Right atrium auricular region (tissue), 2 donors: ENCODE results near the gene CELSR1. TPM values are rescaled to one million over a fixed set of nuclear protein-coding genes. Genes with fewer than 3 reads are reported as not detected.
A peak's percentile ranks its signal among the peaks of the same experiment; 100 is the strongest.

Experiments
- DNase-seq: peaks from one replicate; pipeline ENCODE4 v3.0.0-alpha.2; 2019; ENCODE audit warnings: low spot score
- H3K27ac ChIP-seq, 2 donors: fragments of 200-600 bp; sonication (generic); 1 replicate in 1 of 2; 2 replicates in 1 of 2; pipeline ENCODE4 v1.5.1; 2016 to 2019
- H3K27me3 ChIP-seq, 2 donors: fragments of 200-600 bp; sonication (generic); one replicate each; pipeline versions ENCODE4 v1.5.1 to v1.6.0; 2017 to 2019
- H3K36me3 ChIP-seq: fragments of 200-600 bp; sonication (generic); one replicate; pipeline ENCODE4 v1.5.1; 2016
- H3K4me1 ChIP-seq, 2 donors: fragments of 200-600 bp; sonication (generic); one replicate each; pipeline versions ENCODE4 v1.5.1 to v1.6.0; 2017 to 2019
- H3K4me3 ChIP-seq, 2 donors: fragments of 200-600 bp; sonication (generic); 1 replicate in 1 of 2; 2 replicates in 1 of 2; pipeline ENCODE4 v1.5.1; 2017 to 2019; ENCODE audit warnings: mild to moderate bottlenecking in 1 of 2, moderate library complexity in 1 of 2
- H3K9me3 ChIP-seq, 2 donors: fragments of 200-600 bp; sonication (generic); one replicate each; pipeline ENCODE4 v1.5.1; 2019
- total RNA-seq, 2 donors: library from RNA; depleted of rRNA; stranded (reverse); fragments of >200 nt; gene quantifications; one replicate each; pipeline ENCODE4 v1.1.0, GENCODE V29; 2016
- TF ChIP-seq, protein P1 (sequence below), 2 donors: fragments of 200-600 bp; sonication (generic); IDR thresholded peaks; one replicate each; pipeline ENCODE4 v1.5.1; 2019; ENCODE audit warnings: antibody characterized with exemption in 2 of 2

The CELSR1 gene
- total RNA-seq, 2 donors from 2014 or later, result 7.1 to 9.6 TPM

DNA sequence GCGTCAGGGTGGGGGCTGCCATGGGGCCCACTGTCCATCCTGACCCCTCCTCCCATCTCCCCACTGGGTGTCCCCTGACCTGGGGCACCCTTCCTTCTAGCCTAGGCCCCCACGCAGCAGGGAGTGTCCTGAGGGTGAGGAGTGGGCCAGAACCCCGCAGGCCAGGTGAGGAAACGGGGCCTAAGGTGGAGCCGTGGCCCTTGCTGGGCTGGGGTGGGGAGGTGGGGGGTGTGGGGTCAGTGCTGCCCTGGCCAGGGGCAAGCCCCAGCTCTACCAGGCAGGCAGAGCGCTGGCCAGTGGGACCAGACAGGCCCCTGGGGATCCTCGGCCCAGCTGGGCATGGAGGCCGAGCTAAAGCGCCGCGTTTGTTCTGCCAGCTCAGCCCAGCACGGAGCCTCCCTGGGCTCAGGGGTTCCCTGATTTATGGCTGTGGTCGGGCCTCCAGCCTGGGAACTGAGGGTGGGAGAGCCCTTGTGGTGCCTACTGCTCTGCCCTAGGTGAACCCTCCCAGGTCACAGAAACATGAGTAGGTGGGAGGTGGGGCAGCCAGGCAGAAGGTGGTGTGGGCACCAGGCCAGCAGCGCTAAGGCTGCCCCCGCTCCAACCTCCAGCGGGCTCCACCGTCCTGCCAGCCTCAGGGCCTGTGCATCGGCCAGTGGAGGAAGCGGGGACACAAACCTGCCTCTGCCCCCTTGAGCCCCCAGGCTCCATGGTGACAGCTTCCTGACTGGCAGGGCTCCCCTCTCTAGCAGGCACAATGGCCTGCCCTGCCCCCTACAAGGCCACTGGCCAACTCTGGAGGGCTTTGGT is 179.5 kb downstream of the CELSR1 start:
- Histone ChIP-seq H3K27me3 (no peaks in the 10 kb centered on the region), H3K27ac (no peak overlapping the region), H3K4me3 (no peak overlapping the region), H3K4me1 (peaks cover 0 to 24% of the 10 kb centered on the region in 2 donors), H3K9me3 (no peaks in the 10 kb centered on the region), H3K36me3 (peaks cover 46% of the 10 kb centered on the region)
- TF ChIP-seq, protein P1, sequence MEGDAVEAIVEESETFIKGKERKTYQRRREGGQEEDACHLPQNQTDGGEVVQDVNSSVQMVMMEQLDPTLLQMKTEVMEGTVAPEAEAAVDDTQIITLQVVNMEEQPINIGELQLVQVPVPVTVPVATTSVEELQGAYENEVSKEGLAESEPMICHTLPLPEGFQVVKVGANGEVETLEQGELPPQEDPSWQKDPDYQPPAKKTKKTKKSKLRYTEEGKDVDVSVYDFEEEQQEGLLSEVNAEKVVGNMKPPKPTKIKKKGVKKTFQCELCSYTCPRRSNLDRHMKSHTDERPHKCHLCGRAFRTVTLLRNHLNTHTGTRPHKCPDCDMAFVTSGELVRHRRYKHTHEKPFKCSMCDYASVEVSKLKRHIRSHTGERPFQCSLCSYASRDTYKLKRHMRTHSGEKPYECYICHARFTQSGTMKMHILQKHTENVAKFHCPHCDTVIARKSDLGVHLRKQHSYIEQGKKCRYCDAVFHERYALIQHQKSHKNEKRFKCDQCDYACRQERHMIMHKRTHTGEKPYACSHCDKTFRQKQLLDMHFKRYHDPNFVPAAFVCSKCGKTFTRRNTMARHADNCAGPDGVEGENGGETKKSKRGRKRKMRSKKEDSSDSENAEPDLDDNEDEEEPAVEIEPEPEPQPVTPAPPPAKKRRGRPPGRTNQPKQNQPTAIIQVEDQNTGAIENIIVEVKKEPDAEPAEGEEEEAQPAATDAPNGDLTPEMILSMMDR (IDR thresholded peaks at IDR 0.05), result no peak
- DNase-seq, result no peak

DNA sequence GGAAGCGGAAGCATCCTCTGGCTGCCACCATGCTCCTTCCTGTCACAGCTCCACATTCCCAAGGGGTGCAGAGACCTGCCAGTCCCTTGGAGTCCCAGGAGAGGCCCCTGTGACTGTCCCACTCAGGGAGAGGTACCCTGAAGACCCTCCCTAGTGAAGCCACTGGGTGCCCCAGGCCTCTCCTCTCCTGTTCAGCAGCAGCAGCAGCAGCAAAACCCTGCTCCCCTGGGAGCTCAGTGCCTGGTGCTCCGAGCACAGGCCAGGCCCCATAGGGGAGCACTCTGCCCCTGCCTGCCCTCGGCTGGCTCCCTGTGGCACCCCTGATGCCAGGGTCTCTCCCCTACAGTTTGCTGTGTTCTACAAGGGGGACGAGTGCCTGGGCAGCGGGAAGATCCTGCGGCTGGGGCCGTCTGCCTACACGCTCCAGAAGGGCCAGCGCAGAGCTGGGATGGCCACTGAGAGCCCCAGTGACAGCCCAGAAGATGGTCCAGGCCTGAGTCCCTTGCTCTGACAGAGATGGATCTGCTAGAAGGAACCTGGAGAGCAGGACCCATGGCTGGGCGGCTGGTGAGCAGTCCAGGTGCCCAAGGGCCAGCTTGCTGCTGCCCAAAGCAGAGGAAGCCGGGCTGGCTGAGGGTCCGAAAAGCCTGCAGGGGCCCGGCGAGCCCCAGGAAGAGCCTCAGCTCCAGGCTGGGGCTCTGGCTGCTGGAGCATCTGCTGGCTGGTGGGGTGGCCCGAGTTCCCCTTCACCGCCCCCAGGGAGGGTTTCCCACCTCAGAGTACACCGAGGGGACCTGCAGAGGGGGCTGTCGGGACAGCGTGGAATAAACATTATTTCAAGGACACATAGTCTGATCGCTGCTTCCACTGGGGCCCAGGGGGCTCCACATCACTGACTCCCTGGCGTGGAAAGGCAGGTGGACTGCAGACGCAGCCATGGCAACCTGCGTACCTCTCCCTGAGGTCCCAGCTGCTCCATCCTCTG is 180.6 kb downstream of the CELSR1 start:
- TF ChIP-seq, protein P1 (IDR thresholded peaks at IDR 0.05), result no peak
- DNase-seq, result no peak
- Histone ChIP-seq H3K27me3 (no peaks in the 10 kb centered on the region), H3K36me3 (peaks cover 56% of the 10 kb centered on the region), H3K27ac (peak overlapping the region in 1 of 2 donors; percentile 31), H3K4me1 (peaks cover 0 to 32% of the 10 kb centered on the region in 2 donors), H3K9me3 (no peaks in the 10 kb centered on the region), H3K4me3 (no peak overlapping the region)

DNA sequence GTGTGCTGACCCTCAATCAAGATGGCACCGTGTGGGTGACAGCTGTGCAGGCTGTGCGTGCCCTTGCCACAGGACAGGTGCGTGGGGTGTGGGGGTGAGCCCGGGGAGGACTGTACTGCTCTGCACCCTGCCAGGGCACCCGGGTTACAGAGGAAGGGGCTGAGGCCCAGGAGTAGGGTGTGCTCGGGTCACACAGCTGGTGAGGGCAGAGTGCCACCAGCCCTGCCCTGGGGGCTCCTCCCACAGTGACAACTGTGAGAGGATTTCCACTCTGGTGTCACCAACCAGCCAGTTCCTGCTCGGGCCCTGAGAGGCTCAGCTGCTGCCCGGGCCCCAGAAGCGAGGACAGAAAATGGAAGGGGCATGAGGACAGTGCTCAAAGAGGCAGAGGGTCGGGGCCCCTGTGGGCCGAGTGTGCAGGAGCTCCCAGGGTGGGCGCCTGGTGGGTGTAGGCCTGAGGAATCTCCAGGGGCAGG is 181.4 kb downstream of the CELSR1 start:
- TF ChIP-seq, protein P1 (IDR thresholded peaks at IDR 0.05), result no peak
- DNase-seq, result no peak

DNA sequence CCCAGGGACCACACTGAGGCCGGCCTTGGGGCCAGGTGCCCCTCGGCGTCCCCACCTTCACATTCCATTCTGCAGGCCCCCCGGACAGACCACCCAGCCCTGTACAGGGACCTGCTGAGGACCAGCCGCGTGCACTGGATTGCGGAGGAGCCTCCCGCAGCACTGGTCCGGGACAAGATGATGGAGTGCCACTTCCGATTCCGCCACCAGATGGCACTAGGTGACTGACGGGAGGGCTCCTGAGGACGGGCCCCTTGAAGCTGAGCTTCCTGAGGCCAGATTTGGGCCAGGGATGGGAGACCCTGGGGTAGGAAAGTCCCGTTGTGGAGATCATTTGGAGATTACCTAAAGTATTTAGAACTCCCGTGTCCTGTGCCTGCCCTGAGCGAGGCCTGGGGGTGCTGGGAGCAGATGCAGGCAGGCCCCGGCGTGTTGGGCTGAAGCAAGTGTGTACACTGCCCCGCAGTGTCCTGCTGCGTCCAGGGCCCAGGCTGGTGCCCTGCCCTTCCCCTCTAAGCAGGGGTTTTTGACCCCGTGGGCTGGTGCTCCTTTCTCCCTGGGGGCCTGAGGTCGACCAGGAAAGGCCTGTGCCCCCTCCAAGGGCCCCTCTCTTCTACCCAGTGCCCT is 181.9 kb downstream of the CELSR1 start:
- H3K9me3 ChIP-seq, result no peaks in the 10 kb centered on the region
- H3K27ac ChIP-seq, result peak overlapping the region in 1 of 2 donors; percentile 31
- TF ChIP-seq, protein P1 (IDR thresholded peaks at IDR 0.05), result peak; percentile 45 to 85
- no peak for DNase-seq
- H3K4me3 ChIP-seq, result no peak overlapping the region
- H3K27me3 ChIP-seq, result no peaks in the 10 kb centered on the region
- peaks cover 69% of the 10 kb centered on the region for H3K36me3 ChIP-seq
- H3K4me1 ChIP-seq, result peaks cover 0 to 32% of the 10 kb centered on the region in 2 donors

More for the DNA sequence above, 181.4 kb downstream of the CELSR1 start:
- no peak overlapping the region for H3K4me3 ChIP-seq
- peak overlapping the region in 1 of 2 donors; percentile 31 for H3K27ac ChIP-seq
- H3K9me3 ChIP-seq, result no peaks in the 10 kb centered on the region
- peaks cover 64% of the 10 kb centered on the region for H3K36me3 ChIP-seq
- H3K27me3 ChIP-seq, result no peaks in the 10 kb centered on the region
- peaks cover 0 to 32% of the 10 kb centered on the region in 2 donors for H3K4me1 ChIP-seq

DNA sequence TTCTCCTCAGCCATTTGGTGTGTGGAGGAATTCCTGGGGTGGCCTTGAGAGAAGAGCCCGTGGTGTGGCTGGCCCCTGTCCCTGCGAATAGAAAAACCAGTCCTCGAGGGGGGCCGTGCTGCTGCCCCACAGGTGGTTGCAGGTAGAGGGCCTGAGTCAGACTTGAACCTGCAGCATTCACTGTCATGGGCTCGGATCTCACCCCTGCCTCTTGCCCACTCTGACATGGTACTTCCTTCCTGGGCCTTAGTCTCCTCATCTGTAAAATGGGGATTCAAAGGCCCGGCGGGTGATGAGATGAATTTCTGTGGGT is 182.5 kb downstream of the CELSR1 start:
- TF ChIP-seq, protein P1 (IDR thresholded peaks at IDR 0.05), result no peak
- Histone ChIP-seq H3K4me3 (no peak overlapping the region), H3K4me1 (peaks cover 0 to 32% of the 10 kb centered on the region in 2 donors), H3K9me3 (no peaks in the 10 kb centered on the region), H3K36me3 (peaks cover 73% of the 10 kb centered on the region), H3K27me3 (no peaks in the 10 kb centered on the region), H3K27ac (peak overlapping the region; percentile 84 to 87)
- DNase-seq, result no peak
